Stimulated activated CD8-positive, alpha-beta memory T cell treated with anti-CD3 and anti-CD28 coated beads, Interleukin-12 subunit alpha, Interleukin-12 subunit beta, amount 100 ng/mL, for 24 hours (primary cell): ENCODE data around the gene LIN28B.
"Not testable (repeated sequence)": the region's sequence is repeated elsewhere in the genome, so short reads cannot be mapped to it uniquely, and the experiment has no call there.

Source experiments
- DNase-seq: peaks from one replicate; pipeline ENCODE4 v3.0.0-alpha.2; 2020; ENCODE audit errors: extremely low read depth

Gene LIN28B

DNA sequence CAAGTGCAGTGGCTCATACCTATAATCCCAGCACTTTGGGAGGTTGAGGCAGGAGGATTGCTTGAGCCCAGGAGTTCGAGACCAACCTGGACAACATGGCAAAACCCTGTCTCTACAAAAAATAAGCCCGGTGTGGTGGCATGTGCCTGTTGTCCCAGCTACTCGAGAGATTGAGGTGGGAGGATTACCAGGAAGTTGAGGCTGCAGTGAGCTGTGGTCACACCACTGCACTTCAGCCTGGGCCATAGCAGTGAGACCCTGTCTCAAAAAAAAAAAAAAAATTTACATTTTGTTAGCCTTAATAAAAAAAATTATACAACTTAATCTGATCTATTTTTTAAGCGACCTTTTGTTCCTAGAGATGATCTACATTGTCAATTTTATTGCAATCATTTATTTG is 56.6 kb downstream of the LIN28B start:
- DNase-seq: not testable (repeated sequence)

DNA sequence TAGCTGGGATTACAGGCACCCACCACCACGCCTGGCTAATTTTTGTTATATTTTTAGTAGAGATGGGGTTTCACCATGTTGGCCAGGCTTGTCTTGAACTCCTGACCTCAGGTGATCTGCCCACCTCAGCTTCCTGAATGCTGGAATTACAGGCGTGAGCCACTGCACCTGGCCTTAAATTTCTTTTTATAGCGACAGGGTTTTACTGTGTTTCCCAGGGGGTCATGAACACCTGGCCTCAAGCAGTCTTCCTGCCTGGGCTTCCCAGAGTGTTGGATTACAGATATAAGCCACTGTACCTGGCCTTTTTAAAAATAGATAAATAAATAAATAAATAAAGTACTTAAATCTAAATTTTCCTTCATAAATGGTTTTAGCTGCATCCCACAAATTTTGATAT is 57.5 kb downstream of the LIN28B start:
- no peak for DNase-seq

DNA sequence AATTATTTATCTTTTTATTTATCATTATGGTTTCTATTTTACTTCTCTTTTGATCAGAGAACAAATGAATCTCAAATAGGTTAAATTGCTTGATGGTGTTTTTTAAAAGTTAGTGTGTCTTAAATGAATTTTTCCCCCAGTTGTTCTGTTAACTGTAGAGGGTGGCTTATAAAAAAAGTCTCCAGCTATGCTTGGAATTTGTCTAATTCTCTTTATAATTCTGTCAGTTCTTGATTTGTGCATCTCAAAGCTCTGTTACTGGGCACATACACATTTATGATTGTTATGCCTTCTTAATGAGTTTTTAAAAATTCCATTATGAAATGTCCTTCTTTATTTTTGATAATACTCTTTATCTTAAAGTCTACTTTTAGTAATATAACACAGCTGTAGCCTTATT is 58.0 kb downstream of the LIN28B start:
- no peak for DNase-seq

DNA sequence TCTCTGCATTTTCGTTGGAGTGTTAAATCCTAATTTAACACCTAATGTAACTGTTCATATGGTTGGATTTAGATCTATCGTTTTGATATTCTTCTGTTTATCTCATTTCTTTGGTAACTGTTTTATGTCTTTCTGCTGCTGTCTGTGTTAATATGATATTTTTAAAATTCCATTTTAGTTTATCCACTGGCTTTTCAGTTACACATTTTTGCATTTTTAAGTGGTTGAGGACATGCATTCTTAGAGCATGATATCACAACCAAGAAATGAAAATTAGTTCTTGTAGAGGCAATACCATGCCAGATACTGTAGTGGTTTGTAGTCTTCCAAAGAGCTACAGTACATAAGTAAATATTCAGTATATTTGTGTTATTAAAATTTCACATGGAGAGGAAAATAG is 58.6 kb downstream of the LIN28B start:
- DNase-seq: no peak

DNA sequence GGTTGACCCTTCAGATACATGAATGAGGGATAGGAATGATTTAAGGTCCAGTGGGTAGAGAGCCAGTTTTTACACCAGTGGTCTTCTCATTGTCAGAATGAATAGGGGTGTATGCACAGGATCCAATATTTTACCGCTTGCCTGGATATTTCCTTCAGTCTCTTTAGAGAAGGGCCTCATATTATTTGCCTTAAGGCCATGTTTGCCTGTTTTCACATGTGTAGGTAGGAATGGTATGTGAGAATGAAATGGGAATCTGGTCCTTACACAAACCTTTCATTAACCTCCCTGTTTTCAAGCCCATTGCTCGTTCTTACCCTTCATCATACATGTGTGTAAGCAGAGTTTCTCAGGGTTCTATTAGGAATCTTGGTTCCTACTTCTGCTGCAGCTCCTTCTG is 62.4 kb downstream of the LIN28B start:
- DNase-seq: no peak

DNA sequence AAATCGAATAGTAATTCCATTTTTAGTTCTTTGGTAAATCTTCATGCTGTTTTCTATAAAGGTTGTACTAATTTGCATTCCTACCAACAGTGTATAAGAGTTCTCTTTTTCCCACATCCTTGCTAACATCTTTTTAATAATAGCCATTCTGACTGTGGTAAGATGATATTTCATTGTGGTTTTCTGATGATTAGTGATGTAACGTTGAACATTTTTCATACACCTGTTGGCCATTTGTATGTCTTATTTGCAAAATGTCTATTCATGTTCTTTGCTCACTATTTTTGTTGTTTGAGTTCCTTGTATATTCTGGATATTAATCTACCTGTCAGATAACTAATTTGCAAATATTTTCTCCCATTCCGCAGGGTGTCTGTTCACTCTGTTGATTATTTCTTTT is 64.5 kb downstream of the LIN28B start:
- no peak for DNase-seq

DNA sequence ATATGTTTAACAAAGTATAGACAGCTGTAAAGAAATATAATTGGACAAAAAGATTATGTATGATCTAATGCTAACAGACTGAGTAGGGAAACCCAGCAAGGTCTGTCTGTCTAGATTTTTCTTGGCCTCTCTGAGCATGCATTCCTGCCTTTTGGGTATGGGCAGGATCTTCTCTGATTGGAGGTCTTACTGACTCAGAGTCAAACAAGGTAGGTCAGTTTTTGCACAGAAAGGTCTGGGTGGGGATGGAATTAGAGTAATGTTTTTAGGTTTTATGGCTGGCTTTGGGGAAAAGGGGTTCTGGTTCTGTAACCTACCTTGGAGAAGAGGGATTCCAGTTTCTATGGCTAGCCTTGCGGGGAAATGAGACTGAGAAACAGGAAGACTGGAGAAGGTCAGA is 65.5 kb downstream of the LIN28B start:
- no peak for DNase-seq

DNA sequence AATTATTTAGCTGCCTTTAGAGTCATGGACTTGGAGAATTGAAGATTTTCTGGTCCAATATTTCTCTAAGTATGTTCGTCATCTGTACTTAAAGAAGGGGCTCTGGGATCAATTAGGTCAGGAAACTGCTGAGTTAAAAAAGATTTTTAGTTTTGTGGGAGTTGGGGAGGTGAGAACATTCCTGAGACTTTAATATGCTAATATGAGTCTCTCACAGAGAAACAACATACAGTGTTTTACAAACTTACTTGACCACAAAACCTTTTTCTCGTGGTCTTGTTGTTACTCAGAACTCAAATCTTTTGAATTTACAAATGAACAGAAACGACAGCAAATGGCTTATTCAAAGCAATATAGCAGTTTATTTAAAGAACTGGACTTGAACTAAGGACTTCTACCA is 67.9 kb downstream of the LIN28B start:
- DNase-seq: no peak

DNA sequence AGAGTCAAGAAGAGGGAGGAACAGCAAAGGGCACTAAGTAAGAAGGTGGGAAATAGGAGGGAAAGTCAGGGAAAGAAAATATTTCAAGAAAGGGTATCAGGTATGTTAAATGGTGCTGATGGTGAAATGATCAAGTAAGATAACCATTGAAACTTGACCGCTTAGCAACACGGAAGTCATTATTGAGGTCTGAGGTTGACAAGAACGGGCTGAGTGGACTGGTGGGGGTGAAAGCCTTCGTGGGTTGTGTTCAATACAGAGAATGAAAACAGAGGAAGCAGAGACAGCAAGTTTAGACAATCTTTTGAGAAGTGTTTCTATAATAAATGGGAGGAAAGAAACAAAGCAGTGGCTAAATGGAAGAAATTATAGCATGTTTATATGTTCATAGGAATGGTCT is 72.0 kb downstream of the LIN28B start:
- DNase-seq: no peak

DNA sequence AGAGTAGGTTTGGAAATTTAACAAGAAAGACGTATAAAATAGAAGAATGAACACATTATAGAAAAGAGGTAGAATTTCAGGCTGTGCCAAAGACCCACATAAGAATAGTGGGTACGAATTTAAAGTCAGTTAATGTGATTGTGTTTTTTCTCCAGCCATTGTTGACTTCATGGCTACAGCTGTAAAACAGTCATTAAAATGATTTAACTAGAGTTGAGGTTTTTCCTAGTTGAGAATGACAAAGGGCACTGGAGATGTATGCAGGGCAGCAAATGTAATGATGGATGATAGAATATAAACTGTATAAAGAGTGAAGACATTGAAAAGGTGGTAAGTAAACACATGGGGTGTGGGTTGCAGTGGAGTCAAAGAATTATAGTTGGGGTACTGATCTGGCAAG is 72.7 kb downstream of the LIN28B start:
- no peak for DNase-seq

DNA sequence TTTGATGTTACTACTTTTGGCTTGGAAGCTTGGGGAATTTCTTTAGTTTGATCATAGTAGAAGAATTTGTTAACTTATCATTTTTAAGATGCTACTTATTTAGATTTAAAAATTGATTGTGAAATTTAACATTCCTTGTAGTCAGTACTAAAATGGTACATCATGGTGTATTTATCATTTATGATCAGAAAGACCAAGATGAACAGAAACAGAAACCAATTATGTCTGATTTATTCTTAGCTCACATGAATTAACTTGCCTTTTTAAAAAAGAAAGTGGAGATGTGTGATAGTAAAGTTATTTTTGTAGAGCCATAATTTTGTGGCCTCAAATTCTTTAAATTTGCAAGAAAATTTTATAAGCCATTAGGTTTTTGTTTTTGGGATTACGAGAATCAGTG is 77.6 kb downstream of the LIN28B start:
- DNase-seq: no peak

DNA sequence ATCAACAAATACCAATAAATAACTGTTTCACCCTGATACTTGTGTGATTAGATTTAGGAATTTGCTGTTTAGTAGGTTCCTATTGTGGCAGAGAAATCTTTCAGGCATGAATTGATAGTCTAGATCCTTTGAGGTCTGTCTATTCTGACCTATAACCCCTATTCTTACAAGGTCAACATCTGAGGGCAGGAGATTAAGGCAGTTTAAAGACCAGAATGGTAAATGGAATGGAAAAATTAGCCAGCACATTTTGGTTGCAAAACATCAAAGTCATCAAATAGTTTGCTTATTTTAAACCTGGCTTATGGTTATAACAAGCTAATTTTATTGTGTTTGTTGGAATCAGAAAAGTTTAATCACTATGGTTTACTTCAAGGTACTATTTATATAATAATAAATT is 78.4 kb downstream of the LIN28B start:
- no peak for DNase-seq

DNA sequence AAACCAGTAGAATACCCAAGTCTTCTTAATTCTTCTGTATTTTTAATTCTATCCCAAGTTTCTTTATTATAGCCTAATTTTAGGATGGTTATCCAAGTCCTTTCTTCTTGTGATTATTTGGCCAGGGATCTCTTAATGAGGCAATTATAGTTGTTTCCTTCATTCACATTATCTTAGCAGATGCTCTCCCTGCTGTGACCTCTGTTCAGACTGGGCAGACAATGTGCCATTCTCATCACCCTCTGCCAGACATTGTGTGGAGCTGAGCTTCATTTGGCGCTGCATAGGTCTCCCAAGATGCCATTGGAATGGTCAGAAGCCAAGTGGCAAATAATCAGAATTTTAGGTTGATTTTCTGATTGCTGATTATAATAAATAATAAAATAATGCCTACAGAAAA is 79.4 kb downstream of the LIN28B start:
- no peak for DNase-seq

DNA sequence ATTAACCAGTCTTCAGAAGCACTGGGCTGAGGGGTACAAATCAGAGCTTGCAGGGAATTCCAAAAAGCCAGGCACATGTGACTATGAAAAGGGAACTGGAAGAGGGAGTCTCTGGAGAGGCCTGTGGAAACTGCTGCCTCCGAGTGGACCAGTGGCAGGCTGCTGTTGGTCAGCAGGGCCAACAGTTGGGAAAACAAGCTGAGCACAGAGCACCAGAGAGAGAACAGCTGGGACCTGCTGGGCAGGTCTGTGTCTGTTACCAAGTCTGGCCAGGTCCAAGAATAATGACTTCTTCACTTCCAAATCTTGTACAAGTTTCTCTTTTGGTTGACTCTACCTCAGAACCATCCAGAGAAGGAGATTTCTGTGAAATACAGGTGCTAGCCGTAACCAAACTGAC is 81.4 kb downstream of the LIN28B start:
- DNase-seq: no peak

DNA sequence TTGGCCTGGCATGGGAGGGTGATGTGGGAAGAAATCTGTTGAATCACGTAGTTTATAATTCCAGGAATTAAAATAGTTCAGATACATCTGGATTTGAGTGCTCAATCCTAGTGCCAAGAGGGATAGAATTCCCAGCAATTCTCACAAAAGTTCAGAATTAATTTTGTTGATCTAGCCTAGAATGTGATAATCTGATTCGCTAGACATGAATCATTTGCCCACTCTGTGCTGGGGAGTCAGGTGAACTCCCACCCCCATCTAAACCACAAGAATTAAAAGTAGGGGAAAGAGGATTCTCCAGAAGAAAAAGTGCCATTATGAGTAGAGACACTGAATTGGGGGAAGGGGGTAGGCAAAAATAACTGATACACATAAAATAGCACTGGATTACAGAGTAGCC is 85.0 kb downstream of the LIN28B start:
- no peak for DNase-seq

DNA sequence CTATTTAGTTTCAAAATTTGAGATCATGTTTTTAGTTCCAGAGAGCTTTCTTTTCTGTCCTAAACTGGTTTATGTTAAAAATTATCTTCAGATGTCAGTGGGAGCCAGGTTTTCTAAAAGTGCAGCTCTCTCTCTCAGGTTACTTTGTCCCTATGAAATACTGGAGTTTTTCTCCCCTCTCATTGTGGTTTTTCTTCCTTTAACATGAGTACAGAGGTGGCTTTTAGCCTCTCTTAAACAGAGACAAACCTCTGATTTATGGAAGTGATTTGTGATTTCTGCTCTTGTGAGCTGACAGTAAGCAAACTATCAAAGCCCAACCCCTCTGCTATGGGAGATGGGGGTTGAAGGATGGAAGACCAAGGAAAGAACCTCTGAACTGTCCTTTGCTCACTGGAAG is 85.7 kb downstream of the LIN28B start:
- no peak for DNase-seq

DNA sequence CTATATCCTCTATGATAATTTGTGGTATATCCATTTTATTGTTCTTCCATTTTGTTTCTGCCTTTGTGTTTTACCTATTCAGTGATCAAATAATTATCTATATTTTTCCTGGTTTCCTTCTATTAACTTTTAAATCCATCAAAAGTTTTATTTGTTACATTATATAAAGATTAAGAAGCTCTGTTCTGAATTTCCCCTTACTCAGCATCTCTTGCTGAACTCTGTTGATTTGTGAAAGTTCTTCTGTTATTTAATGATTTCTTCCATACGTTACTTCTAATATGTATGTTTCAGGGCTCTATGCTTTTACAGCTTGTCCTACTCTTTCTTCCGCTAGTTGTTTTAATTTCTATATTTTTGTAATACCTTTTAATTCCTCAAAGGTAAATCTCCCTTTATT is 87.1 kb downstream of the LIN28B start:
- no peak for DNase-seq

DNA sequence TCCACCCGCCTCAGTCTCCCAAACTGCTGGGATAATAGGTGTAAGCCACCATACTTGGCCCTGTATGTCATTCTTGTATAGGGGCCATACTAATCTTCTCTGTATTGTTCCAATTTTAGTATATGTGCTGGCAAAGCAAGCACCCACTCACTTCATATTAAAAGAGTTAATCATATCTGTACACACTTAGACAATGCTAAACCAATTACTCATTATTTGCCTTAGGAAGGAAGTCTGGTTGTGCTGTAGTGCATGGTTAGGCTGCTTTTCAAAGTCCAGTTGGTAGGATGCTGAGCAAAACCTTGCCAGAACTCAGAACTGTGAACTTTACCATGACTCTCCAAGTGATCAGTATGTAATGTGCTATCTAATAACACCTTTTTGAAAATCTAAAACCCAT is 88.6 kb downstream of the LIN28B start:
- DNase-seq: no peak

DNA sequence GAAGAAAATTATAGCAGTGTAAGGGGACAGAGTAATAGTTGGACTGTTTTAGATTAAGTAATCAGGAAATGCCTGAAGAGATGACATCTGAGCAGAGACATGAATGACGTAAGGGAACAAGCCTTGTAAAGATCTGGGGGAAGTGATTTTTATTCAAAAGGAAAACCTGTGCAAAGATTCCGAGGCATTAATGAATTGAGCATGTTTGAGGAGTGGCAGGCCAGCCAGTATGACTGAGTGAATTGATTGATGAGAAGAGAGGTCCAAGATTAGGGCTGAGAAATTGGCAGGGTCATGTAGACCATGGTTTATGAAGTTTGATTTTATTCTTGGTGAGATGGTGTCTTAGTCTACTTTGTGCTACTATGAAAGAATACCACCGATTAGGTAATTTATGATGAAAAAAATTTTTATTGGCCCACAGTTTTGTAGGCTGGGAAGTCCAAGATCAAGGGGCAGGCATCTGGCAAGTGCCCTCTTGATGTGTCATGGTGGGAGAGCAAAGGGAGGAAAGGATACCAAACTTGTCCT is 95.1 kb downstream of the LIN28B start:
- no peak for DNase-seq

DNA sequence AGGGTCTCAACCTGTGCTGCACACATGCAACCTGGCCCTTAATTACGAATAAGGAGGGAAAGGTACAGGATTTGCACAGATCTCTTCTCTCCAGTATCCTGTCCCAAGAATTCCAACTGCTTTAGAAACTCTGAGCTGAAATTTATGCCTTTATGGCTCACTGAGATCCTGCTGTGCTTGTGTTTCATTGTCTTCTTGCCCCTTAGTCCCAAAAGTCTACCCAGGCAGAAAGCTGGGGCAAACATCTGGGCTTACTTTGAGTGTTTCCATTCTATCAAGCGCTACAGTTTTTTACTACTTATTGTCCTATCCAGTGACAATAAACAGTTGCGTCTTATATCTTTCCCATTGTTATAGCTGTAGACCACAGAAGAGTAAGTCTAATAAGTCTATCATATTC is 99.7 kb downstream of the LIN28B start:
- DNase-seq: no peak

DNA sequence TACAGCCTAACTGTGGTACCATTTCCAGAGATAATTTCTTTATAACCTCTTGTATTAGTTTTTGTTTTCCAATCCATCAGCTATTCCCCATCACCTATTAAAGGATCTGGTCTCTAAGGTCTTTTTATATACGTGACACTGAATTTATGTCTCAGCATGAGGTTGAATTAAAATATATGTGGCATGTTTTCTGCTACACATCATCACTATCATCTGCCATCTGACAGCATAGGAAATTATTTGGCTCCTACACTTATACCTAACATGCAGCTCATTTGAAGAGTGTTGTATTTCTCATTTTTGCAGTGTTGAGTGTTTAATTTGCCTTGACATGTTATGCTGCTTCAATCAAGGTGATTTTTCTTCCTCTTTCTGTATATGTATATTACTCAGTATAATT is 100.3 kb downstream of the LIN28B start:
- DNase-seq: no peak

DNA sequence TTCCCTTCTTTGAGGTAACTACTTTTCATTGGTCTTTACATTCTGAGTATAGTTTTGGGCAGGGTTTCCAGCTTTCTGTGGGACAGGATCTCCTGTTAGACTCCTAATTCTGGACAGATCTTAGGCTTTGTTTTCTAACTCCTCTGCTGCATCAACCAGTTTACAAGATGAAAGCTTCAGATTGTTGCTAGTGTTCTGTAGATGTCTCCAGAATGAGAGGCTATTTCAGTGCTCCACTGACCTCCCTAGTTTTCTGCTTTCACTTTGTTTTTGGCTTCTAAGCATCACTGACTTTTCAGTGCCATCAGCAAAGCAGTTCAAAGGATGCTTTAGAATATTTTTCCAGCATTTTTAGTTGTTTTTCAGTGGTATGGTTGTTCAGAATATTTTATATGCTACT is 101.4 kb downstream of the LIN28B start:
- DNase-seq: no peak

DNA sequence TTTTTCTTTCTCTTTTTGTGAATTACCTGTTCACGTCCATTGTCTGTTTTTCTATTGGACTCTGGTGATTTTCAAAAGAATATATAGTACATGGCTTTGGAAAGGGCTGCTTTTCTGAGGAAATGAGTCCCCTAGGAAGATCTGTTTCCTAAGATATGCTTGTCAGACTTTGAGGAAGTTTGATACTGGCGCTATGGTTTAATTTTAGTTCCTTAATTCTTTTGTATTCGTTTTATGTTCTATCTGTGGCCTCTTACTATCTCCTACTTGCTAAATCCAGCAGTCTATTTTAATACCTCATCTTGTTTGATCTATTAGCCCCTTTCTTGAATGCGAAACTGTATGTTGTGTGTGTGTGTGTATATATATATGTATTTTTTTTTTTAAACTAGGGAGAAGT is 101.9 kb downstream of the LIN28B start:
- no peak for DNase-seq

DNA sequence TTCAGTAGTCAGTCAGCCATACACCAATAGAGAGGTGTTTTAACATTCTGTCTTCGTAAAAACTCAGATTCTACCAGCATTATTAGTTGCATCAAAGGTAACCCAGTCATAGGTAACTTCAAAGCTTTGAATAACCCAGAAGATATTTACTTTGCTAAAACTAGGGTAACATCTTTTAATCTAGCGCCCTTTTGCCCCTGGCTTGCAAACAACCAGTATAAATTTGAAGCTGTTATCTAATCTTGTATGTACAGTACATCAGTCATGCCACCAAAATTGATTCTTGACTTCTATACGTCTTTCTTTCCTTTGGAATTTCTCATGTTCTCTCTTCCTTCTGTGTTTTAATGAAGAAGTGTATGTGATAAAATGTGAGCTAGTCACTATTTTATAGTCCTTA is 109.3 kb downstream of the LIN28B start:
- no peak for DNase-seq

DNA sequence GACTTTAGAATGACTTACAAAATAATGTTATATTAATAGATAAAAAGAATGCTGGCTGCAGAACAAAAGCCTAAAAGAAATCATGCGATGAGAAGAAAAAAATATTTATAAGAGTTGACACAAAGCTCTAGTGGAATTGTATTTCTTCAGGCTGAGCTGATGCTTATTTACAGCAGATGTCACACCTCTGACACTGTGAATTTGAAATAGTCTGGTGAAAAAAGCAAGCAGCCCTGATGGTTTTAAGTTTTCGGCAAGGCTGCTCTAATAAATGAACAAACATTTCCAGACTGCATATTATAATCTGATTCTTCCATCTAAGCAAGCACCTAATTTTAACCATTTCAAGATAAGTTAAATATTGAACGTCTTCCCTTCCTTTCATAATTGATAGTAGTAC is 109.9 kb downstream of the LIN28B start:
- DNase-seq: no peak
